Mesothelial cell of epicardium (in vitro differentiated cells): Measurements from ENCODE around the gene TAS2R46. TPM values are rescaled to one million over a fixed set of nuclear protein-coding genes. Genes with fewer than 3 reads are reported as not detected.

Experiments used
- DNase-seq, 2 experiments: peaks; one replicate each; pipeline ENCODE4 v3.0.0; 2021; ENCODE audit warnings: low spot score in 2 of 2; ENCODE audit not compliant: unreplicated experiment in 2 of 2
- H3K27ac Mint-ChIP-seq: 2 replicates; pipeline ENCODE4 v1.8.0; 2021; ENCODE audit warnings: mixed read lengths
- H3K27me3 Mint-ChIP-seq: 2 replicates; pipeline ENCODE4 v1.8.0; 2021; ENCODE audit warnings: low read depth, mixed read lengths
- H3K36me3 Mint-ChIP-seq: 2 replicates; pipeline ENCODE4 v1.8.0; 2021; ENCODE audit warnings: mixed read lengths
- H3K4me1 Mint-ChIP-seq: 2 replicates; pipeline ENCODE4 v1.8.0; 2021; ENCODE audit warnings: mixed read lengths
- H3K4me3 Mint-ChIP-seq: 2 replicates; pipeline ENCODE4 v1.8.0; 2021; ENCODE audit warnings: mild to moderate bottlenecking, moderate library complexity, mixed read lengths
- H3K9me3 Mint-ChIP-seq: 2 replicates; pipeline ENCODE4 v1.8.0; 2021; ENCODE audit warnings: mixed read lengths
- total RNA-seq: library from RNA; stranded (reverse); gene quantifications from 3 replicates; pipeline ENCODE4 v1.2.1, GENCODE V29; 2021
- TF ChIP-seq, protein P1 (sequence below): fragments of 200-600 bp; sonication (generic); IDR thresholded peaks from one replicate; pipeline ENCODE4 v1.5.0; 2021; ENCODE audit warnings: antibody characterized with exemption; ENCODE audit not compliant: unreplicated experiment

The TAS2R46 gene
- total RNA-seq, 1 donor from 2014 or later: 3.9 TPM

DNA sequence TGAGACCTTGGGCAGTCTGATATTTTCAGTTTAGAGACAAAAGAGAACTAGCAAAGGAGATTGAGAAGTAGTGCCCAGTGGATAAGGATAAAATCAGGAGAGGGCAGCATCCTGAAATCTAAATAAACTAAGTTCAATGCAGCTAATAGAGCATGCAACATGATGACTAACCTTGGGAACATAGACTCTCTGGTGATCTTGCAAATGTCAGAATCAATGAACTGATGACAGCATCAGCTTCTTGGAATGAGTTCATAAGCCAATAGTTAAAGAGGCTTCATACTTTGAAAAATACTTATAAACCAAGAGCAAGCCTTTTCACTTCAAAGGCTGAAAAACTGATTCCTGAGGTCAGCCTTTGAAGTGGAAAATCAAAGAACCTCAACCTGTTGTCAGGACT is 47.9 kb downstream of the TAS2R46 start:
- H3K27me3 Mint-ChIP-seq: no peaks in the 10 kb centered on the region
- no peaks in the 10 kb centered on the region for H3K4me1 Mint-ChIP-seq
- no peak for DNase-seq
- TF ChIP-seq, protein P1, sequence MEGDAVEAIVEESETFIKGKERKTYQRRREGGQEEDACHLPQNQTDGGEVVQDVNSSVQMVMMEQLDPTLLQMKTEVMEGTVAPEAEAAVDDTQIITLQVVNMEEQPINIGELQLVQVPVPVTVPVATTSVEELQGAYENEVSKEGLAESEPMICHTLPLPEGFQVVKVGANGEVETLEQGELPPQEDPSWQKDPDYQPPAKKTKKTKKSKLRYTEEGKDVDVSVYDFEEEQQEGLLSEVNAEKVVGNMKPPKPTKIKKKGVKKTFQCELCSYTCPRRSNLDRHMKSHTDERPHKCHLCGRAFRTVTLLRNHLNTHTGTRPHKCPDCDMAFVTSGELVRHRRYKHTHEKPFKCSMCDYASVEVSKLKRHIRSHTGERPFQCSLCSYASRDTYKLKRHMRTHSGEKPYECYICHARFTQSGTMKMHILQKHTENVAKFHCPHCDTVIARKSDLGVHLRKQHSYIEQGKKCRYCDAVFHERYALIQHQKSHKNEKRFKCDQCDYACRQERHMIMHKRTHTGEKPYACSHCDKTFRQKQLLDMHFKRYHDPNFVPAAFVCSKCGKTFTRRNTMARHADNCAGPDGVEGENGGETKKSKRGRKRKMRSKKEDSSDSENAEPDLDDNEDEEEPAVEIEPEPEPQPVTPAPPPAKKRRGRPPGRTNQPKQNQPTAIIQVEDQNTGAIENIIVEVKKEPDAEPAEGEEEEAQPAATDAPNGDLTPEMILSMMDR: no peak
- H3K27ac Mint-ChIP-seq: no peak overlapping the region
- H3K9me3 Mint-ChIP-seq: peaks cover 5% of the 10 kb centered on the region
- peaks cover 12% of the 10 kb centered on the region for H3K36me3 Mint-ChIP-seq
- H3K4me3 Mint-ChIP-seq: no peak overlapping the region

Other genes starting within 250 kb of the TAS2R46 start
- gene TAS2R10, start 235.9 kb downstream of the TAS2R46 start, total RNA-seq: 2.5 to 3.2 TPM (median 2.7 TPM) in 3 replicates
- 5.4 to 7.2 TPM (median 5.4 TPM) in 3 replicates for gene PRR4, start 212.8 kb downstream of the TAS2R46 start, total RNA-seq
- 30.3 to 44.9 TPM (median 32.6 TPM) in 3 replicates for gene PRH1, start 178.0 kb downstream of the TAS2R46 start, total RNA-seq
- 3.1 to 3.8 TPM (median 3.5 TPM) in 3 replicates for gene TAS2R13, start 152.7 kb downstream of the TAS2R46 start, total RNA-seq
- not detected in 3 replicates for gene PRH2, start 133.1 kb downstream of the TAS2R46 start, total RNA-seq
- gene TAS2R14, start 123.0 kb downstream of the TAS2R46 start, total RNA-seq: 4.5 to 6.7 TPM (median 5.4 TPM) in 3 replicates
- gene TAS2R50, start 75.4 kb downstream of the TAS2R46 start, total RNA-seq: 3.3 to 3.4 TPM (median 3.3 TPM) in 3 replicates
- 3.8 to 5.0 TPM (median 4.8 TPM) in 3 replicates for gene TAS2R20, start 64.0 kb downstream of the TAS2R46 start, total RNA-seq
- gene TAS2R19, start 39.7 kb downstream of the TAS2R46 start, total RNA-seq: 8.0 to 9.5 TPM (median 8.5 TPM) in 3 replicates
- 9.3 to 9.7 TPM (median 9.5 TPM) in 3 replicates for gene TAS2R31, start 30.9 kb downstream of the TAS2R46 start, total RNA-seq
- gene TAS2R43, start 30.0 kb upstream of the TAS2R46 start, total RNA-seq: 1.9 to 2.9 TPM (median 2.2 TPM) in 3 replicates
- 5.4 to 7.2 TPM (median 6.2 TPM) in 3 replicates for gene TAS2R30, start 72.3 kb upstream of the TAS2R46 start, total RNA-seq
- gene SMIM10L1, start 108.9 kb upstream of the TAS2R46 start, total RNA-seq: 11.8 to 12.6 TPM (median 12.3 TPM) in 3 replicates
- gene TAS2R42, start 124.6 kb upstream of the TAS2R46 start, total RNA-seq: not detected in 3 replicates
- gene PRB3, start 207.4 kb upstream of the TAS2R46 start, total RNA-seq: not detected in 3 replicates
- not detected in 3 replicates for gene PRB4, start 248.1 kb upstream of the TAS2R46 start, total RNA-seq